Measurements from ENCODE around the gene AMN.

Gene AMN

GRCh38 chr14:102969060-102969791, 46.8 kb downstream of the AMN start:
- ATAC-seq (no peak), DNase-seq (ENCODE audit: low spot score in 2 of 2) (no peak)
- Mint-ChIP-seq H3K4me3 (no peak overlapping the region), H3K9me3 (no peaks in the 10 kb centered on the region), H3K36me3 (peaks cover 14% of the 10 kb centered on the region), H3K4me1 (no peaks in the 10 kb centered on the region), H3K27ac (no peak overlapping the region)

GRCh38 chr14:102969901-102970300, 47.4 kb downstream of the AMN start:
- Mint-ChIP-seq H3K27ac (no peak overlapping the region), H3K36me3 (peaks cover 14% of the 10 kb centered on the region), H3K4me1 (no peaks in the 10 kb centered on the region), H3K9me3 (no peaks in the 10 kb centered on the region), H3K4me3 (no peak overlapping the region)
- ATAC-seq (no peak), DNase-seq (ENCODE audit: low spot score in 2 of 2) (no peak)

- peaks cover 14% of the 10 kb centered on the region for H3K36me3 Mint-ChIP-seq
- H3K27ac Mint-ChIP-seq, result no peak overlapping the region
These were observed 48.0 kb downstream of the AMN start for GRCh38 chr14:102970496-102970895.

GRCh38 chr14:102971314-102971713, 48.9 kb downstream of the AMN start:
- H3K27ac Mint-ChIP-seq, result no peak overlapping the region
- H3K36me3 Mint-ChIP-seq, result peaks cover 14% of the 10 kb centered on the region
- no peaks in the 10 kb centered on the region for H3K4me1 Mint-ChIP-seq

More at GRCh38 chr14:102970496-102970895, 48.0 kb downstream of the AMN start:
- Mint-ChIP-seq H3K4me3 (no peak overlapping the region), H3K9me3 (no peaks in the 10 kb centered on the region), H3K4me1 (no peaks in the 10 kb centered on the region)
- DNase-seq (ENCODE audit: low spot score in 2 of 2) (no peak), ATAC-seq (no peak)

GRCh38 chr14:102971836-102972606, 49.6 kb downstream of the AMN start:
- Mint-ChIP-seq H3K27ac (no peak overlapping the region), H3K4me1 (no peaks in the 10 kb centered on the region), H3K4me3 (no peak overlapping the region), H3K36me3 (peaks cover 14% of the 10 kb centered on the region), H3K9me3 (no peaks in the 10 kb centered on the region)
- no peak for ATAC-seq
- no peak for DNase-seq (ENCODE audit: low spot score in 2 of 2)

More at GRCh38 chr14:102971314-102971713, 48.9 kb downstream of the AMN start:
- ATAC-seq (no peak), DNase-seq (ENCODE audit: low spot score in 2 of 2) (no peak)
- Mint-ChIP-seq H3K9me3 (no peaks in the 10 kb centered on the region), H3K4me3 (no peak overlapping the region)

GRCh38 chr14:102973706-102974285, 51.3 kb downstream of the AMN start:
- no peak for ATAC-seq
- no peaks in the 10 kb centered on the region for H3K4me1 Mint-ChIP-seq
- H3K36me3 Mint-ChIP-seq, result peaks cover 8% of the 10 kb centered on the region
- H3K27ac Mint-ChIP-seq, result no peak overlapping the region
- H3K4me3 Mint-ChIP-seq, result no peak overlapping the region
- no peaks in the 10 kb centered on the region for H3K9me3 Mint-ChIP-seq
- DNase-seq (ENCODE audit: low spot score in 2 of 2), result no peak

GRCh38 chr14:102975662-102976061, 53.2 kb downstream of the AMN start:
- ATAC-seq (no peak), DNase-seq (ENCODE audit: low spot score in 2 of 2) (no peak)
- no peaks in the 10 kb centered on the region for H3K9me3 Mint-ChIP-seq
- peaks cover 8% of the 10 kb centered on the region for H3K36me3 Mint-ChIP-seq
- H3K4me1 Mint-ChIP-seq, result no peaks in the 10 kb centered on the region
- no peak overlapping the region for H3K27ac Mint-ChIP-seq
- H3K4me3 Mint-ChIP-seq, result no peak overlapping the region

- Mint-ChIP-seq H3K4me1 (no peaks in the 10 kb centered on the region), H3K27ac (no peak overlapping the region), H3K4me3 (no peak overlapping the region), H3K9me3 (no peaks in the 10 kb centered on the region), H3K36me3 (no peaks in the 10 kb centered on the region)
- ATAC-seq (no peak), DNase-seq (ENCODE audit: low spot score in 2 of 2) (no peak)
These were observed 55.0 kb downstream of the AMN start for GRCh38 chr14:102977475-102977874.

GRCh38 chr14:102979406-102979805, 56.9 kb downstream of the AMN start:
- Mint-ChIP-seq H3K27ac (no peak overlapping the region), H3K9me3 (no peaks in the 10 kb centered on the region), H3K4me1 (no peaks in the 10 kb centered on the region), H3K4me3 (no peak overlapping the region), H3K36me3 (no peaks in the 10 kb centered on the region)
- ATAC-seq (no peak), DNase-seq (ENCODE audit: low spot score in 2 of 2) (no peak)

- Mint-ChIP-seq H3K4me3 (no peak overlapping the region), H3K36me3 (no peaks in the 10 kb centered on the region), H3K27ac (no peak overlapping the region), H3K4me1 (no peaks in the 10 kb centered on the region), H3K9me3 (no peaks in the 10 kb centered on the region)
- ATAC-seq (no peak), DNase-seq (ENCODE audit: low spot score in 2 of 2) (no peak)
These were observed 57.9 kb downstream of the AMN start for GRCh38 chr14:102980409-102980810.

All from stimulated activated effector memory CD8-positive, alpha-beta T cell treated with anti-CD3 and anti-CD28 coated beads, Interleukin-12 subunit alpha, Interleukin-12 subunit beta, amount 100 ng/mL, for 72 hours (primary cell).